Ishikawa (cell line): Measurements from ENCODE around the gene CLDN25.

ENCODE experiments used
- CEBPB ChIP-seq: IDR thresholded peaks from 2 replicates; pipeline ENCODE4 v1.6.1; 2012
- CREB1 ChIP-seq: IDR thresholded peaks from 2 replicates; pipeline ENCODE4 v1.6.1; 2012; ENCODE audit warnings: low read depth
- EGR1 ChIP-seq: IDR thresholded peaks from 2 replicates; pipeline ENCODE4 v1.6.1; 2012
- EP300 ChIP-seq: IDR thresholded peaks from 2 replicates; pipeline ENCODE4 v1.6.1; 2012; ENCODE audit warnings: borderline replicate concordance
- FOXM1 ChIP-seq: IDR thresholded peaks from 2 replicates; pipeline ENCODE4 v1.6.1; 2012; ENCODE audit warnings: low read depth, borderline replicate concordance
- NFIC ChIP-seq: IDR thresholded peaks from 2 replicates; pipeline ENCODE4 v1.6.1; 2012
- RAD21 ChIP-seq: IDR thresholded peaks from 2 replicates; pipeline ENCODE4 v1.6.1; 2012; ENCODE audit warnings: low read depth
- TAF1 ChIP-seq: IDR thresholded peaks from 2 replicates; pipeline ENCODE4 v1.6.1; 2012; ENCODE audit warnings: low read depth, mild to moderate bottlenecking
- TCF12 ChIP-seq: IDR thresholded peaks from 2 replicates; pipeline ENCODE4 v1.6.1; 2012; ENCODE audit warnings: low read depth
- TEAD4 ChIP-seq: IDR thresholded peaks from 2 replicates; pipeline ENCODE4 v1.6.1; 2012
- YY1 ChIP-seq: IDR thresholded peaks from 2 replicates; pipeline ENCODE4 v1.6.1; 2012; ENCODE audit warnings: low read depth
- ZBTB7A ChIP-seq: IDR thresholded peaks from 2 replicates; pipeline ENCODE4 v1.6.1; 2012; ENCODE audit warnings: low read depth
- TF ChIP-seq, protein P1 (sequence below): IDR thresholded peaks from 2 replicates; pipeline ENCODE4 v1.6.1; 2012
- TF ChIP-seq, protein P2 (sequence below): IDR thresholded peaks from 2 replicates; pipeline ENCODE4 v1.6.1; 2012; ENCODE audit warnings: low read depth, mild to moderate bottlenecking
- TF ChIP-seq, protein P3 (sequence below): IDR thresholded peaks from 2 replicates; pipeline ENCODE4 v1.6.1; 2012

CLDN25 gene

DNA sequence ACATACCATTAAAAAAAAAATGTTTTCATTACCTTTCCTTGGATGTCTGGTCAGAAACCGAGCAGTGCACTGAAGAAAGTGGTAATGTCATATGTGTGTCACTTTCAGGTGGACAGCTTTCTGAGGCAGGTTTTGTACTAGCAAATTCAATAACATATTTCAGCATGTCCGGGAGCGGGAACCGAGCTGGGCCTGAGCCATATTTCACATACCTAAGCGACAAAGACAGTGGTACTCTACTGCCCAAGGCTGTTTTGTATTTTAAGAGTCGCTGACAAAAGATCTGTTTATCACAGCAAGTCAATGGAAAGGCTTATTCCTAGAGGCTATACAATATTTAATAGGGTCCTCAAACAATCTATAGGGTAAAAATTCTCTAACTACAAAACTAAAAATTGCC lies 38.0 kb downstream of the CLDN25 start:
- no peak for TF ChIP-seq FOXM1
- no peak for TF ChIP-seq EGR1
- TF ChIP-seq CEBPB = no peak
- no peak for TF ChIP-seq TAF1
- TF ChIP-seq EP300 = no peak
- TF ChIP-seq ZBTB7A = no peak
- no peak for TF ChIP-seq TEAD4
- no peak for TF ChIP-seq YY1
- TF ChIP-seq, protein P1, sequence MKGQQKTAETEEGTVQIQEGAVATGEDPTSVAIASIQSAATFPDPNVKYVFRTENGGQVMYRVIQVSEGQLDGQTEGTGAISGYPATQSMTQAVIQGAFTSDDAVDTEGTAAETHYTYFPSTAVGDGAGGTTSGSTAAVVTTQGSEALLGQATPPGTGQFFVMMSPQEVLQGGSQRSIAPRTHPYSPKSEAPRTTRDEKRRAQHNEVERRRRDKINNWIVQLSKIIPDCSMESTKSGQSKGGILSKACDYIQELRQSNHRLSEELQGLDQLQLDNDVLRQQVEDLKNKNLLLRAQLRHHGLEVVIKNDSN = no peak
- TF ChIP-seq, protein P2, sequence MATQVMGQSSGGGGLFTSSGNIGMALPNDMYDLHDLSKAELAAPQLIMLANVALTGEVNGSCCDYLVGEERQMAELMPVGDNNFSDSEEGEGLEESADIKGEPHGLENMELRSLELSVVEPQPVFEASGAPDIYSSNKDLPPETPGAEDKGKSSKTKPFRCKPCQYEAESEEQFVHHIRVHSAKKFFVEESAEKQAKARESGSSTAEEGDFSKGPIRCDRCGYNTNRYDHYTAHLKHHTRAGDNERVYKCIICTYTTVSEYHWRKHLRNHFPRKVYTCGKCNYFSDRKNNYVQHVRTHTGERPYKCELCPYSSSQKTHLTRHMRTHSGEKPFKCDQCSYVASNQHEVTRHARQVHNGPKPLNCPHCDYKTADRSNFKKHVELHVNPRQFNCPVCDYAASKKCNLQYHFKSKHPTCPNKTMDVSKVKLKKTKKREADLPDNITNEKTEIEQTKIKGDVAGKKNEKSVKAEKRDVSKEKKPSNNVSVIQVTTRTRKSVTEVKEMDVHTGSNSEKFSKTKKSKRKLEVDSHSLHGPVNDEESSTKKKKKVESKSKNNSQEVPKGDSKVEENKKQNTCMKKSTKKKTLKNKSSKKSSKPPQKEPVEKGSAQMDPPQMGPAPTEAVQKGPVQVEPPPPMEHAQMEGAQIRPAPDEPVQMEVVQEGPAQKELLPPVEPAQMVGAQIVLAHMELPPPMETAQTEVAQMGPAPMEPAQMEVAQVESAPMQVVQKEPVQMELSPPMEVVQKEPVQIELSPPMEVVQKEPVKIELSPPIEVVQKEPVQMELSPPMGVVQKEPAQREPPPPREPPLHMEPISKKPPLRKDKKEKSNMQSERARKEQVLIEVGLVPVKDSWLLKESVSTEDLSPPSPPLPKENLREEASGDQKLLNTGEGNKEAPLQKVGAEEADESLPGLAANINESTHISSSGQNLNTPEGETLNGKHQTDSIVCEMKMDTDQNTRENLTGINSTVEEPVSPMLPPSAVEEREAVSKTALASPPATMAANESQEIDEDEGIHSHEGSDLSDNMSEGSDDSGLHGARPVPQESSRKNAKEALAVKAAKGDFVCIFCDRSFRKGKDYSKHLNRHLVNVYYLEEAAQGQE = no peak
- no peak for TF ChIP-seq RAD21
- no peak for TF ChIP-seq TCF12
- TF ChIP-seq, protein P3, sequence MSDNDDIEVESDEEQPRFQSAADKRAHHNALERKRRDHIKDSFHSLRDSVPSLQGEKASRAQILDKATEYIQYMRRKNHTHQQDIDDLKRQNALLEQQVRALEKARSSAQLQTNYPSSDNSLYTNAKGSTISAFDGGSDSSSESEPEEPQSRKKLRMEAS = no peak
- TF ChIP-seq NFIC = no peak
- TF ChIP-seq CREB1 = no peak

- no peak for TF ChIP-seq YY1
- TF ChIP-seq, protein P2 = no peak
- TF ChIP-seq, protein P1 = no peak
- TF ChIP-seq NFIC = no peak
- TF ChIP-seq, protein P3 = no peak
- no peak for TF ChIP-seq EP300
- no peak for TF ChIP-seq ZBTB7A
- no peak for TF ChIP-seq TAF1
- TF ChIP-seq CREB1 = no peak
- no peak for TF ChIP-seq CEBPB
- TF ChIP-seq EGR1 = no peak
- no peak for TF ChIP-seq FOXM1
Observed at GRCh38 chr11:113818426-113818825, 38.8 kb downstream of the CLDN25 start.

DNA sequence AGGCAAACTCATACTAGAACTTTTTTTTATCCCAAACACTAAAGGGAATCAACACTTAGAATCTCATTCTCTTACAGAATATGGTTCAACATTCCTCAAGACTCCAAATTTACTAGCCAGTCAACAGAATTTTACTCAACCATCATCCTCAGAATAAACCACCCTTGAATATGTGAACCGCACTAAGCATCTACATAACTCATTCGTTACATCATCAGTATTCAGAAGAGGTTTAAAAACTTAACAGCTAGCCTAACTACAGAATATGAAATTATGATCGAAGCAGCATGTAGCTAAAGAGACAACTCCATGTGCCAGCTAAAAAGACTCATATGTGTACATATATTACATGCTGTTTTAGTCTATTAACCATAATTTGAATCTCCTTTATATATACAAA lies 47.9 kb downstream of the CLDN25 start:
- no peak for TF ChIP-seq ZBTB7A
- no peak for TF ChIP-seq CEBPB
- TF ChIP-seq RAD21 = no peak
- TF ChIP-seq TCF12 = no peak
- no peak for TF ChIP-seq EGR1
- no peak for TF ChIP-seq YY1
- TF ChIP-seq NFIC = no peak
- TF ChIP-seq TAF1 = no peak
- TF ChIP-seq, protein P3 = no peak
- TF ChIP-seq EP300 = no peak
- no peak for TF ChIP-seq CREB1

DNA sequence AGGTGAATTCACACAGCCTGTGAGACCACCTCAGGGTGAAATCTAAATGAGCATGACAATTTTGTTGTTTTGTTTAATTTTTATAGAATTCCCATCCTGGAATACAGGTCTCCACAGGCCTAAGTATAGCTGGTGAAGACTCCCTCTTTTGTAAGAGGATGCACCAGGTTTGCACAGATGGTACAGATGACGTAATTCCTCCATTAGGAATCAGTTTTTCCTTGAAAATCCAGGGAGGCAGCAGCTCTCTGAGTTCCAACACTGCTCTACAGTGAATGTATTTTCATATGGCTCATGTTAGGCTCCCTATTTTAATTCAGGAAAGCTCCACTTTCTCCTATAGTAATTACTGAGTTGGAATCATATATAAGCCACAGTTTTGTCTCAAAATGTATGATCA lies 48.6 kb downstream of the CLDN25 start:
- TF ChIP-seq YY1 = no peak
- TF ChIP-seq EGR1 = no peak
- TF ChIP-seq CEBPB = no peak
- TF ChIP-seq NFIC = no peak
- TF ChIP-seq, protein P1 = no peak
- no peak for TF ChIP-seq RAD21
- TF ChIP-seq TCF12 = no peak

DNA sequence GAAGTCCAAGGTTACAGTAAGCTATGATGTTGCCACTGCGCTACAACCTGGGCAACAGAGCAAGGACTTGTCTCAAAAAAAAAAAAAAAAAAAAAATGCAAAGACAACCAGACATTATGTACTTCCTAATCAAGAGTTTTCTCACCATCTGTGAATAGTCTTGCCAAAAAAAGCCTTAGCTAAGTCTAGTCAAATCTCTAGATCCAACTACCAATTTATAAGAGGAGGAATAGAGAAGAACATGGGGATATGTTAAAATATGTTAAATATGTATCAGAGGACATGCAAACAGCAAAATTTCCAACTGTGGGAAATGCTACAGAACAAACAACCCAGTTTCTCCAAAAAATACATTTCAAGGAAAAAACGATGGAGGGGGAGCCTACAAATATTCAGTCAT lies 50.2 kb downstream of the CLDN25 start:
- TF ChIP-seq CREB1 (no peak), TAF1 (no peak), CEBPB (no peak), YY1 (no peak), TEAD4 (no peak), EP300 (no peak)
